Measurements from ENCODE around the gene MRPL21.

GRCh38 chr11:68932358-68932757, 28.7 kb upstream of the MRPL21 start:
- TF ChIP-seq CTCF (conservative IDR thresholded peaks at IDR 0.05) (no peak), ZFX (IDR thresholded peaks at IDR 0.05) (no peak)

Measured in C4-2B (cell line).